Vagina (tissue), 2 donors: ENCODE data around the gene VWA3A.

Experiments
- CTCF ChIP-seq, 3 experiments: fragments of 450-650 bp in 2 of 3; fragments of 200-600 bp in 1 of 3; sonication (generic) in 1 of 3; IDR thresholded peaks; one replicate each; pipeline ENCODE4 v1.5.1; 2017 to 2019; ENCODE audit warnings: antibody characterized with exemption in 3 of 3, mild to moderate bottlenecking in 2 of 3, moderate library complexity in 2 of 3
- POLR2A ChIP-seq, 2 donors: fragments of 450-650 bp; IDR thresholded peaks; one replicate each; pipeline ENCODE4 v1.6.1; 2017; ENCODE audit warnings: antibody characterized with exemption in 2 of 2, mild to moderate bottlenecking in 2 of 2, moderate library complexity in 2 of 2
- POLR2AphosphoS5 ChIP-seq, 2 donors: sonication (generic); formaldehyde crosslinking; IDR thresholded peaks; one replicate each; pipeline ENCODE4 v1.9.0; 2017; ENCODE audit warnings: antibody characterized with exemption in 2 of 2, mild to moderate bottlenecking in 2 of 2, low read depth in 1 of 2; ENCODE audit not compliant: insufficient read depth in 1 of 2

GRCh38 chr16:22188595-22189442, 96.5 kb downstream of the VWA3A start:
- TF ChIP-seq CTCF (IDR thresholded peaks at IDR 0.05) (peak; percentile 57 to 85 (median 84)), POLR2AphosphoS5 (IDR thresholded peaks at IDR 0.05; ENCODE audit: insufficient read depth in 1 of 2, low read depth in 1 of 2) (peak in 1 of 2 donors; percentile 69), POLR2A (IDR thresholded peaks at IDR 0.05) (no peak)
